Activated CD4-positive, CD25-positive, alpha-beta regulatory T cell treated with anti-CD3 and anti-CD28 coated beads, Interleukin-2, amount 50 U/mL, for 16 hours (primary cell): ENCODE data around the gene PDE1C.

Experiments used
- DNase-seq: peaks from one replicate; pipeline ENCODE4 v3.0.0-alpha.2; 2020; ENCODE audit warnings: low read depth, low spot score

The PDE1C gene

GRCh38 chr7:31991846-31992245, 78.4 kb downstream of the PDE1C start:
- no peak for DNase-seq

DNA sequence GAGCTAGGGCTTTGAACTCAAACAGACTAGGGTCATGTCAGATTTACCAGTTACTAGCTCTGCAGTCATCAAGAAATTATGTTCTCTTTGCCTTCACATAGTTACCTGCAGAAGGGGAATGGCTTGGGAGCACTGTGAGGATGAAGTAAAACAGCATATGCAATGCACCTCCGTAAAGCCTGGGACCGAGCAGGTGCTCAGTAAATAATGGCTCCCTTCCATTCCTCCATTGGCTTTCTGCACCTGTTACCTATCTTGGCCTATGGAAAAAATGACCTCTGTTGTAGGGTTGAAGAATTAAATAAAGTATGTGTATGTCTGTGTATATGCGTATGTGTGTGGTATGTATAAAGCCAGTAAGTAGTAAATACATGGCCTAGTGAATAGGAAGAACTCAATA, 78.8 kb downstream of the PDE1C start:
- DNase-seq, result no peak

- DNase-seq, result no peak
These were observed 83.2 kb downstream of the PDE1C start for GRCh38 chr7:31986878-31987518.

GRCh38 chr7:31982962-31983361, 87.2 kb downstream of the PDE1C start:
- DNase-seq, result no peak

DNA sequence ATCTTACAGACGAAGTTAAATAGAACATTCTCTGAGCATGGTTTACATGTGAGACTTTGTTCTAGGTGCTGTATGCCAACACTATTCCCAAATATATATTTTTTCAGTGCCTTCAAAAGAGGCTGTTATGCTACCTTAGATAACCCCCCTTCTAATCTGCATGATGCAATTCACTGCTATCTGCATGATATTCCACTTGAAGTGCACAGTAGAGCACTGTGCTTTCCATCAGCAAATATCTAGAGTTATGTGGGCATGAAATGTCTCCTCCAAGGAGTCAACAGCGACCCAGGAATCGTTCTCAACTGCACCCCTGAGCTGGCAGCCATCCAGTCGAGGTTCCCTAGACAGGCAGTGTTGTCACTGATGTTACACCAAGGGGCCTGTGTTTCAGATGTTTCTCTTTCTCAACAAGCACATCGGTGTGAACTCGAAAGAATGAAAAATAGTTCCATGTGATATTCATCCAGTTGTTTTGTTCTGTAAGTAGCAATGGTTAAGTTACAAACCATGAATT, 88.3 kb downstream of the PDE1C start:
- DNase-seq, result no peak

GRCh38 chr7:31979690-31980330, 90.4 kb downstream of the PDE1C start:
- DNase-seq, result no peak

GRCh38 chr7:31975546-31975945, 94.7 kb downstream of the PDE1C start:
- DNase-seq, result no peak

- DNase-seq, result no peak
These were observed 95.9 kb downstream of the PDE1C start for GRCh38 chr7:31974351-31974750.

GRCh38 chr7:31971049-31971667, 99.0 kb downstream of the PDE1C start:
- DNase-seq, result no peak

- no peak for DNase-seq
These were observed 99.7 kb downstream of the PDE1C start for GRCh38 chr7:31970501-31970900.

DNA sequence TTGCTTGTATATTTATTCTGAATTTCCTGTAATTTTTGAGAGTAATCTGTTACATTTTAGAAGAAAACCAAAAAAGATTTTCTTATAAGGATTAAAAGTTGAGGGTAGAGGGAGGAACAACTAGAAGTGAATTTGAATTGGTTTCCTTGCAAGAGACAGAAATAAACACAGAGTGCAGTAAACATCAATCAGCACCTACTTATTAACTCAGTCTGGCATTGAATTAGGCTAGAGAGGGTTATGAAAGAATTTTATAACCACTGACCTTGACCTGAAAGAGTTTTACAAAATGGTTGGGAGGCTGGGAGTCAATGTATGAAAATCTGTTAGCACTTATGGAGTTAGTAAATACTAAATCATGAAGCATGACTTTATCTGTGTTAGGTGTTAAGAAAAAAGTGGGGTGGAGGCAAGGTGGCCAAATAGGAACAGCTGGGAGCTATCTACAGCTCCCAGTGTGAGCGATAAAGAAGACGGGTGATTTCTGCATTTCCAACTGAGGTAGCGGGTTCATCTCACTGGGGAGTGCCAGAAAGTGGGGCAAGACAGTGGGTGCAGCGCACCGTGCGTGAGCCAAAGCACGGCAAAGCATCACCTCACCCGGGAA, 106.5 kb downstream of the PDE1C start:
- no peak for DNase-seq

DNA sequence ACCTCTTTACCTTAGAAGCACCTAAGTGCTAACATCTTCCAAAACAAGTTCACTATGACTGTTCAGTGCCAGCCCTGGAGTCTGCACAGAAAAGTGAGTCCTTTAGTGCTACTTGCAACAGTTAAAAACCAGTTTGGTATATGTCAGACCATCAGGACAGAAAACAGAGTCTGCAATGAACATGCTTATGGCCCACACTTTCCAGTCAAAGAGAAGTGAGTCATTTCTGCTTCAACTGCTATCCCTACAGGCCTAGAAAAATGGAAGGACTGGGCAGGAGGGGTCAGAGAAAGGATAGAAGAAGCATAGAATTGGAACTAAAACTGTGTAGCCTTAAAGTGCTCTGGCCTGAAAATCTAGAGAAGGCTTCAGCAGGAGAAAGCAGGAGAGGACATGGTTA, 108.0 kb downstream of the PDE1C start:
- no peak for DNase-seq

- no peak for DNase-seq
These were observed 112.0 kb downstream of the PDE1C start for GRCh38 chr7:31958226-31958625.

DNA sequence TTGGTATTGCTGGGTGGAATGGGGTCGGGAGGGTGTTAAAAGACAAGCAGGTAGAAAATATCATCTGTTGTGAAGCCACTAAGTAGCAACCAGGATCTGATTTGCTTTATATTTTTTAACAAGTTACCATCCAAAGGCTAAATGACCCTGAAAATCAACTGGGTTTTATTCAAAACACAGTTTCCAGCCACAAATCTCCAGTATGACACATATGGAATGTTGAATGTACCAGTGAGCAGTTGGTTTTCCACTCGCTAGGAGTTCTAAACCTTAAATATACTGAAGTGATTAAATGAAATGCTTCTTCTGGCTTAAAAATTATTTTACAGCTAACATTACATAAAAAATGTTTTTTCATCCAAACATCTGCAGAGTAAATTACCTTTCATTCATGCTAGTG, 112.5 kb downstream of the PDE1C start:
- DNase-seq, result no peak

DNA sequence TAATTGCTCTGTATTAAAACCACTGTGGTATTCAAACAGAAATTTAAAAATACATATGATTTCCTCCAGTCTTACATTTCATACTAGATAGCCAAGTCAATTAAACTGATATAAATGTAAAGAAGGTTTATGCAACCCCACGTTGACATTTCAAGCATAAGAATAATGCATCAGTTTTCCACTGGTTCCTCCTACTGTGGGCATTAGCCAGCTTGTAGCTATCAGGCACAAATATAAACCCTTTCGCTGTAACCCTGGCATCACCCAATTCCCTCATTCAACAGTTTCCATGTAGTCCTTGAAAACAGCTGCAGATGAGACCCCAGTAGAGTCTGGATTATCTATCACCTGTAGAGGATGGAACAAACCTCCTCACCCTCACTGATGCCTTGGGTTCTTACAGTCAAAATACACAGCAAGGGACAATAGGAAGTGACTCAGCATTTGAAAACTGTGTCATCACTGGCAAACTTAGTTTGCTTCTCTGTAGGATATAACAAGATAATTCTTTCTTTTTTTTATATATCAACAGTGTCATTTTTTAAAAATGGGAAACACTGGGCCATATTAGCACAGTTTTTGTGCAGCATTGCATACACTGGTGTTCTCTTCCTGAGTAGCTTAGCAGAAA, 113.0 kb downstream of the PDE1C start:
- no peak for DNase-seq

DNA sequence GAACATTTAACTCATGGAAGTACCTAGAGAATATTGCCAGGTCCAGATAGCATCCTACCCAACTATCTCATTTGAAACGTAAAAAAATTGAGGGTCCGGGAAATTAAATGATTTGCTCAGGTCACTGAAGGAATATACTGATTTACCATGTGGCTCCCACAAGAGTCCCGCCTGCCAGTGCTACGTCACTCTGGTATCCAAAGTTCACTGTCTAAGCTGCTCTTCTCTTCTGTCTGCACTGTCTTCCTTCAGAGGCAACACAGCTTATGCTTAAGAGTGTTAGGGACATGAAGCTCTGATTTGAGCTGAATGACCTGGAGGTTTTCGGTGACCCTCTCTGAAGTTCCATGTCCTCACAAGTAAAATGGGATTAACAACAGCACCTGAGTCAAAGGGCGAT, 114.6 kb downstream of the PDE1C start:
- DNase-seq, result no peak

GRCh38 chr7:31955021-31955420, 115.2 kb downstream of the PDE1C start:
- DNase-seq, result no peak

- no peak for DNase-seq
These were observed 115.7 kb downstream of the PDE1C start for GRCh38 chr7:31954500-31954899.

- DNase-seq, result no peak
These were observed 116.8 kb downstream of the PDE1C start for GRCh38 chr7:31953432-31953831.

GRCh38 chr7:31950091-31950755, 120.0 kb downstream of the PDE1C start:
- no peak for DNase-seq

- no peak for DNase-seq
These were observed 122.2 kb downstream of the PDE1C start for GRCh38 chr7:31948029-31948428.

DNA sequence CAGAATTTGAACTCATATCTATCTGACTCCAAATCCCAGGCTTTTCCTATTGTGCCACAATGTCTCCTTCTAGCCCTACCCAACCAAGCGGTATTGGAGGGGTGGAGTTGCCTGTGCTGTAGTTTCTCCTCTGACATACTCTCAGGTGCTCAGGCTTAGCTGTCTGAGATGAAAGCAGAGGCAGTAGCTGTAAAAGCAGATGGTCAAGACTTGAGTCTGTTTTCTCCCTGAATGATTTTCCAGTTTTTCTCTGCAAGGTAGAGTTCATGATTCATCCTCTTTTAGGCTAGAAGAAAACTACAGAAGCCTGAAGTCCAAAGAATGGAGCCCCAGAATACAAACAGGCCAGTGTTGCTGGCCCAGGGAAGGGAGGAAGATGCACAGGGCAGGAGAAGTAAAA, 130.0 kb downstream of the PDE1C start:
- no peak for DNase-seq
